ENCODE measurements around the gene CTDP1.
"Not testable (repeated sequence)": the region's sequence is repeated elsewhere in the genome, so short reads cannot be mapped to it uniquely, and the experiment has no call there.

CTDP1 gene

GRCh38 chr18:79747156-79747845 lies 67.7 kb downstream of the CTDP1 start:
- no peak for DNase-seq

- DNase-seq, result no peak
These were observed 68.9 kb downstream of the CTDP1 start for GRCh38 chr18:79748321-79749180.

GRCh38 chr18:79749251-79750191 lies 69.9 kb downstream of the CTDP1 start:
- no peak for DNase-seq

GRCh38 chr18:79750980-79751571 lies 71.5 kb downstream of the CTDP1 start:
- DNase-seq, result peak; percentile 33

- not testable (repeated sequence) for DNase-seq
These were observed 72.4 kb downstream of the CTDP1 start for GRCh38 chr18:79751918-79752578.

- not testable (repeated sequence) for DNase-seq
These were observed 73.3 kb downstream of the CTDP1 start for GRCh38 chr18:79752946-79753345.

- DNase-seq, result no peak
These were observed 73.8 kb downstream of the CTDP1 start for GRCh38 chr18:79753391-79753851.

GRCh38 chr18:79754022-79754761 lies 74.6 kb downstream of the CTDP1 start:
- no peak for DNase-seq

GRCh38 chr18:79754831-79755351 lies 75.3 kb downstream of the CTDP1 start:
- DNase-seq, result no peak

- no peak for DNase-seq
These were observed 76.0 kb downstream of the CTDP1 start for GRCh38 chr18:79755496-79756142.

GRCh38 chr18:79756143-79756500 lies 76.5 kb downstream of the CTDP1 start:
- no peak for DNase-seq

- no peak for DNase-seq
These were observed 77.2 kb downstream of the CTDP1 start for GRCh38 chr18:79756826-79757225.

- DNase-seq, result no peak
These were observed 80.7 kb downstream of the CTDP1 start for GRCh38 chr18:79760348-79760747.

GRCh38 chr18:79760881-79761280 lies 81.3 kb downstream of the CTDP1 start:
- no peak for DNase-seq

GRCh38 chr18:79763407-79763806 lies 83.8 kb downstream of the CTDP1 start:
- DNase-seq, result no peak

GRCh38 chr18:79764131-79764530 lies 84.5 kb downstream of the CTDP1 start:
- no peak for DNase-seq

GRCh38 chr18:79765491-79766245 lies 86.1 kb downstream of the CTDP1 start:
- DNase-seq, result no peak

- DNase-seq, result peak; percentile 65
These were observed 86.7 kb downstream of the CTDP1 start for GRCh38 chr18:79766308-79766707.

GRCh38 chr18:79768745-79769144 lies 89.1 kb downstream of the CTDP1 start:
- no peak for DNase-seq
